ENCODE results near the gene IPO9.

GRCh38 chr1:201820413-201820812, 8.5 kb upstream of the IPO9 start:
- TF ChIP-seq CTCF (conservative IDR thresholded peaks at IDR 0.05 in 1 of 2, IDR thresholded peaks at IDR 0.05 in 1 of 2; ENCODE audit: low read depth in 1 of 2, low read length in 2 of 2), result no peak
- no peak for TF ChIP-seq EZH2 (IDR thresholded peaks at IDR 0.05; ENCODE audit: low read length, missing control alignments)
